Measurements from ENCODE around the gene PCBP4.
"Not testable (repeated sequence)": the region's sequence is repeated elsewhere in the genome, so short reads cannot be mapped to it uniquely, and the experiment has no call there.

PCBP4 gene

GRCh38 chr3:51938780-51939425, 28.4 kb downstream of the PCBP4 start:
- DNase-seq (ENCODE audit: low read depth in 2 of 2): no peak

GRCh38 chr3:51937611-51938450, 29.4 kb downstream of the PCBP4 start:
- no peak for DNase-seq (ENCODE audit: low read depth in 2 of 2)

GRCh38 chr3:51937014-51937413, 30.2 kb downstream of the PCBP4 start:
- DNase-seq (ENCODE audit: low read depth in 2 of 2): no peak

- no peak for DNase-seq (ENCODE audit: low read depth in 2 of 2)
Measured at GRCh38 chr3:51935886-51936755, 31.1 kb downstream of the PCBP4 start.

GRCh38 chr3:51934991-51935885, 32.0 kb downstream of the PCBP4 start:
- no peak for DNase-seq (ENCODE audit: low read depth in 2 of 2)

- no peak for DNase-seq (ENCODE audit: low read depth in 2 of 2)
Measured at GRCh38 chr3:51934139-51934850, 33.0 kb downstream of the PCBP4 start.

GRCh38 chr3:51933471-51934138, 33.6 kb downstream of the PCBP4 start:
- DNase-seq (ENCODE audit: low read depth in 2 of 2): no peak

GRCh38 chr3:51932471-51933370, 34.5 kb downstream of the PCBP4 start:
- no peak for DNase-seq (ENCODE audit: low read depth in 2 of 2)

GRCh38 chr3:51931756-51932155, 35.5 kb downstream of the PCBP4 start:
- no peak for DNase-seq (ENCODE audit: low read depth in 2 of 2)

GRCh38 chr3:51930439-51930838, 36.8 kb downstream of the PCBP4 start:
- no peak for DNase-seq (ENCODE audit: low read depth in 2 of 2)

GRCh38 chr3:51929420-51930003, 37.7 kb downstream of the PCBP4 start:
- no peak for DNase-seq (ENCODE audit: low read depth in 2 of 2)

- not testable (repeated sequence) for DNase-seq (ENCODE audit: low read depth in 2 of 2)
Measured at GRCh38 chr3:51928981-51929380, 38.3 kb downstream of the PCBP4 start.

- no peak for DNase-seq (ENCODE audit: low read depth in 2 of 2)
Measured at GRCh38 chr3:51928438-51928837, 38.8 kb downstream of the PCBP4 start.

GRCh38 chr3:51927061-51927977, 39.9 kb downstream of the PCBP4 start:
- DNase-seq (ENCODE audit: low read depth in 2 of 2): no peak

- no peak for DNase-seq (ENCODE audit: low read depth in 2 of 2)
Measured at GRCh38 chr3:51921081-51921578, 46.1 kb downstream of the PCBP4 start.

- no peak for DNase-seq (ENCODE audit: low read depth in 2 of 2)
Measured at GRCh38 chr3:51916418-51916817, 50.8 kb downstream of the PCBP4 start.

GRCh38 chr3:51908026-51908425, 59.2 kb downstream of the PCBP4 start:
- DNase-seq (ENCODE audit: low read depth in 2 of 2): no peak

Measured in stimulated activated CD4-positive, alpha-beta T cell treated with anti-CD3 and anti-CD28 coated beads, Interleukin-15, amount 100 ng/mL, for 48 hours (primary cell).